Mesothelial cell of epicardium (in vitro differentiated cells): Measurements from ENCODE around the gene DGKB. TPM values are rescaled to one million over a fixed set of nuclear protein-coding genes. Genes with fewer than 3 reads are reported as not detected.

ENCODE experiments used
- DNase-seq, 2 experiments: peaks; one replicate each; pipeline ENCODE4 v3.0.0; 2021; ENCODE audit warnings: low spot score in 2 of 2; ENCODE audit not compliant: unreplicated experiment in 2 of 2
- H3K27ac Mint-ChIP-seq: 2 replicates; pipeline ENCODE4 v1.8.0; 2021; ENCODE audit warnings: mixed read lengths
- H3K27me3 Mint-ChIP-seq: 2 replicates; pipeline ENCODE4 v1.8.0; 2021; ENCODE audit warnings: low read depth, mixed read lengths
- H3K36me3 Mint-ChIP-seq: 2 replicates; pipeline ENCODE4 v1.8.0; 2021; ENCODE audit warnings: mixed read lengths
- H3K4me1 Mint-ChIP-seq: 2 replicates; pipeline ENCODE4 v1.8.0; 2021; ENCODE audit warnings: mixed read lengths
- H3K4me3 Mint-ChIP-seq: 2 replicates; pipeline ENCODE4 v1.8.0; 2021; ENCODE audit warnings: mild to moderate bottlenecking, moderate library complexity, mixed read lengths
- H3K9me3 Mint-ChIP-seq: 2 replicates; pipeline ENCODE4 v1.8.0; 2021; ENCODE audit warnings: mixed read lengths
- total RNA-seq: library from RNA; stranded (reverse); gene quantifications from 3 replicates; pipeline ENCODE4 v1.2.1, GENCODE V29; 2021
- TF ChIP-seq, protein P1 (sequence below): fragments of 200-600 bp; sonication (generic); IDR thresholded peaks from one replicate; pipeline ENCODE4 v1.5.0; 2021; ENCODE audit warnings: antibody characterized with exemption; ENCODE audit not compliant: unreplicated experiment

DGKB gene
- total RNA-seq, 1 donor from 2014 or later: 3.9 TPM

DNA sequence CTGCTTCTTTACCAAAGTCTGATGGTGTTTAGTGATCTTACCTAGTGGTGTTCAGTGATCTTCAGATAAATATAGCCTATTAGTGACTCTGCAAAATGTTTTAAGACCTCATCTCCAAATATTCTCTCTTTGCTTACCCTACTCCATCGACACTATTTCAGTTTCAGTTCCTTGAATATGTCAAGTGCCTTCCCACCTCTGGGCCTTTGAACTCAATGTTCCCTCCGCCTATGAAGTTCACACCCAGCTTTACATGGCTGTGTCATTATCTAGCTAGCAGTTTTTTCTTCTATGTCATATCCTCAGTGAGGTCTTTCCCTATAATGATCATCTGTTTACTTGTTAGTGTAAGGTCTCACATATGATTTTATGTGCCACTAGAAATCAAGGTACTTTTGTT, 322.6 kb downstream of the DGKB start:
- no peak for DNase-seq
- no peak overlapping the region for H3K27ac Mint-ChIP-seq
- no peaks in the 10 kb centered on the region for H3K4me1 Mint-ChIP-seq
- TF ChIP-seq, protein P1, sequence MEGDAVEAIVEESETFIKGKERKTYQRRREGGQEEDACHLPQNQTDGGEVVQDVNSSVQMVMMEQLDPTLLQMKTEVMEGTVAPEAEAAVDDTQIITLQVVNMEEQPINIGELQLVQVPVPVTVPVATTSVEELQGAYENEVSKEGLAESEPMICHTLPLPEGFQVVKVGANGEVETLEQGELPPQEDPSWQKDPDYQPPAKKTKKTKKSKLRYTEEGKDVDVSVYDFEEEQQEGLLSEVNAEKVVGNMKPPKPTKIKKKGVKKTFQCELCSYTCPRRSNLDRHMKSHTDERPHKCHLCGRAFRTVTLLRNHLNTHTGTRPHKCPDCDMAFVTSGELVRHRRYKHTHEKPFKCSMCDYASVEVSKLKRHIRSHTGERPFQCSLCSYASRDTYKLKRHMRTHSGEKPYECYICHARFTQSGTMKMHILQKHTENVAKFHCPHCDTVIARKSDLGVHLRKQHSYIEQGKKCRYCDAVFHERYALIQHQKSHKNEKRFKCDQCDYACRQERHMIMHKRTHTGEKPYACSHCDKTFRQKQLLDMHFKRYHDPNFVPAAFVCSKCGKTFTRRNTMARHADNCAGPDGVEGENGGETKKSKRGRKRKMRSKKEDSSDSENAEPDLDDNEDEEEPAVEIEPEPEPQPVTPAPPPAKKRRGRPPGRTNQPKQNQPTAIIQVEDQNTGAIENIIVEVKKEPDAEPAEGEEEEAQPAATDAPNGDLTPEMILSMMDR: no peak
- H3K27me3 Mint-ChIP-seq: no peaks in the 10 kb centered on the region
- H3K9me3 Mint-ChIP-seq: peaks cover 4% of the 10 kb centered on the region
- H3K36me3 Mint-ChIP-seq: no peaks in the 10 kb centered on the region
- H3K4me3 Mint-ChIP-seq: no peak overlapping the region

DNA sequence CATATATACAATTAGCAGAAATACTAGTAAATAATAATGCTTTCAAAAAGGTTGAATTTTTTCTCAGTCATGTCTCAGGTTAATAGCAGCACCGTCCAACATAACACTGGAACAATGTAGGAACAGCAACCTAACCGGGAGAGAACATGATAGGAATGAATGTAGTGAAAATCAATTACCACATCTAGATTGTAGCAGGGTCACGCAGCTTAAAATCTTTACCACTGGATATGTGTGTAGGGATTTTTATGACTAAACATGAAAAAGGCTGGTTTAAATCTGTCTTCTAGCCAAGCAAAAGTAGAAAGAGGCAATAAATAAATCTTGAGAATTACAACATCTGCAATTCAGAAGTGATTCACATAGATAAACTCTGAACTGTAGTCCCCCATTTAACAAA, 326.0 kb downstream of the DGKB start:
- Mint-ChIP-seq H3K9me3 (no peaks in the 10 kb centered on the region), H3K4me3 (no peak overlapping the region), H3K27me3 (no peaks in the 10 kb centered on the region), H3K27ac (no peak overlapping the region), H3K36me3 (no peaks in the 10 kb centered on the region), H3K4me1 (no peaks in the 10 kb centered on the region)
- TF ChIP-seq, protein P1: no peak
- DNase-seq: no peak

DNA sequence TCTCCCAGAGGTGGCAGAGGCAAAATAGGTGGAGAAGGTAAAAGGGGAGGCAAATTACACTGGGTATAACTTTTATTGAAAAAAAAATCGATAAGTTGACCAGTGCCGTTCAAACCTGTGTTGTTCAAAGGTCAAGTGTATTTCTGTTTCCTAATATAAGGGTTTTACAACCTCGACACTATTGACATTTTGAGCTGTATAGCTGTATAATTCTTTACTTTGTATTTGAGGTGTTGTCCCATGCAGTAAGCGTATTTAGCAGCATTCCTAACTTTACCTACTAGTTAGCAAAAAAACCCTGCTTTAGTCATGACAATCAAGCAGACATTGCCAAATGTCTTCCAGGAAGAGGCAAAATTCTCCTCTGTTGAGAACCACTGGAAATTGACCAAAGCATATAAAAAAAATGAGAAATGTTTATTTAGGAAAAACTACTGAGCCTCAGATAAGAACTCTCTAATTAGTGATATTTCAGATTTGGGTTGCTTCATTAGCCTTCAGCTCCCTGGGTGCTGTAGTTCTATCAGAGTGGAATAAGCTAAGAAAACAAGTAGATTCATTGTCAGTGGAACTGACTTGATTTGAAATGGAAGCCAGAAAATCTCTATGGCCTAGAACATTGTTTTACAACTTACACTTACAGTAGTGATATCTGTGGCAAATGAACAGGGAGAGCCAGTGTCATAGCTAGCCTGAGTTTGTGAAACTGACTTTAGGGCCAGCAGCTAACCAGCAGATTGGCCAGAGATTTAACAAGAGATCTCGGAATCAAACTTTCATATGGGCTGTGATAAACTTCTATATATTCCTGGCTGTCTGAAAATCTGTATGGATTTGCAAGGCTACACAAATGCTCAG, 331.6 kb downstream of the DGKB start:
- TF ChIP-seq, protein P1: no peak
- Mint-ChIP-seq H3K4me3 (no peak overlapping the region), H3K27me3 (no peaks in the 10 kb centered on the region), H3K9me3 (no peaks in the 10 kb centered on the region), H3K36me3 (no peaks in the 10 kb centered on the region), H3K27ac (no peak overlapping the region), H3K4me1 (no peaks in the 10 kb centered on the region)
- no peak for DNase-seq

DNA sequence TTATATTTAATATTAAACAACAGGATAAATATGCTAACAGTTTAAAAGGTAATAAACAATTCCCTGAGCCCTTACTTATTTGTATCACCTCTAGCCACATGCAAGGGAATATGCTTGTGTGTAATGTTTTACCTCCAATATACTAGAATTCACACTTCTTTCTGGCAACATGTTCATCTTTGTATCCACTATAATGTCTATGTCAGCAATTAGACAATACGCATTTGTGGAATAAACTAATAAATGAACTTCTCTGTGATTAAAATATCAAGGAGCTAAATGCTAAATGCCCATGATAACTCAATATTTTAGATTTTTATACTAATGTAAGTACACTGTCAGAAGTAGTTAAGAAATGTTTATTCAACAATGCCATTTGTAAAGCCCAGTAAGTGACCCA, 350.5 kb downstream of the DGKB start:
- TF ChIP-seq, protein P1: no peak
- DNase-seq: no peak
- H3K27ac Mint-ChIP-seq: no peak overlapping the region

DNA sequence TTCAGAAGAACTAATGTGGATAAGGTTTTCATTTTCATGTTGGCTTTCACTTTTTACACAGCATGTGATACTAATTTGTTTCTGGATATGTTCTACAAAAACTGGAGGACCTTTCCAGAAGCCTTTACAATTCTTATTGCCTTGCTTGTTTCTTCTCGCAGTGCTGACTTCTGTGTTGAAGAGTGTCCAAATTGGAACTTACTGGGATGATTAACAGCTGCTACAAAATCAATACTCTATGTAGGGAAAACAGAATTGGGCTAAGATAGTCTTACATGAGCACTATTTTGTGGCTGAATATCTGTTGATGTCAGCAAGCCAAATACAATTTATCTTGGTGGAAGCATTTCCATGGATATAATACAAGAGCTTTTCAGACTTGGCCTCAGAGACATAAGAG, 351.2 kb downstream of the DGKB start:
- no peaks in the 10 kb centered on the region for H3K27me3 Mint-ChIP-seq

More for the DNA sequence above, 350.5 kb downstream of the DGKB start:
- Mint-ChIP-seq H3K4me3 (no peak overlapping the region), H3K4me1 (no peaks in the 10 kb centered on the region), H3K9me3 (no peaks in the 10 kb centered on the region), H3K36me3 (no peaks in the 10 kb centered on the region), H3K27me3 (no peaks in the 10 kb centered on the region)

More for the DNA sequence above, 351.2 kb downstream of the DGKB start:
- H3K36me3 Mint-ChIP-seq: no peaks in the 10 kb centered on the region
- TF ChIP-seq, protein P1: no peak
- DNase-seq: no peak
- H3K9me3 Mint-ChIP-seq: no peaks in the 10 kb centered on the region
- H3K27ac Mint-ChIP-seq: no peak overlapping the region
- no peaks in the 10 kb centered on the region for H3K4me1 Mint-ChIP-seq
- H3K4me3 Mint-ChIP-seq: no peak overlapping the region
